ENCODE measurements around the gene LARP1. TPM values are rescaled to one million over a fixed set of nuclear protein-coding genes. Genes with fewer than 3 reads are reported as not detected.
"Not testable (repeated sequence)": the region's sequence is repeated elsewhere in the genome, so short reads cannot be mapped to it uniquely, and the experiment has no call there.

The LARP1 gene
- total and polyA plus RNA-seq, 4 donors = 26.0 to 74.1 (median 32.6) TPM

GRCh38 chr5:154819546-154819945, 64.4 kb downstream of the LARP1 start:
- Histone ChIP-seq H3K27ac (ENCODE audit: low read depth in 1 of 2, low read length in 2 of 2) (no peak overlapping the region), H3K9me3 (ENCODE audit: control insufficient read depth in 4 of 4, low read length in 3 of 4) (no peaks in the 10 kb centered on the region), H3K4me1 (ENCODE audit: control insufficient read depth in 4 of 4, insufficient read depth in 4 of 4, low read length in 3 of 4) (peaks cover 5 to 22% (median 17%) of the 10 kb centered on the region in 4 donors), H3K27me3 (ENCODE audit: control insufficient read depth in 4 of 4, insufficient read depth in 4 of 4, low read length in 3 of 4) (no peaks in the 10 kb centered on the region), H3K4me3 (ENCODE audit: low read depth in 1 of 3, low read length in 3 of 3) (no peak overlapping the region), H3K9ac (ENCODE audit: low read depth in 1 of 2, low read length in 2 of 2) (no peak overlapping the region), H3K36me3 (ENCODE audit: control insufficient read depth in 4 of 4, insufficient read depth in 3 of 4, low read depth in 1 of 4, low read length in 3 of 4) (peaks cover 0 to 55% (median 45%) of the 10 kb centered on the region in 4 donors)
- TF ChIP-seq MAX (IDR thresholded peaks at IDR 0.05) (no peak), RXRA (IDR thresholded peaks at IDR 0.05) (no peak), SP1 (IDR thresholded peaks at IDR 0.05) (no peak), EGR1 (IDR thresholded peaks at IDR 0.05; ENCODE audit: low read depth in 2 of 2) (no peak), TAF1 (conservative IDR thresholded peaks at IDR 0.05) (no peak), CTCF (IDR thresholded peaks at IDR 0.05; ENCODE audit: low read depth, low read length, missing input control) (no peak), FOXA1 (IDR thresholded peaks at IDR 0.05) (no peak), RAD21 (IDR thresholded peaks at IDR 0.05) (no peak), YY1 (IDR thresholded peaks at IDR 0.05) (no peak), REST (IDR thresholded peaks at IDR 0.05) (no peak), FOXA2 (IDR thresholded peaks at IDR 0.05) (no peak)
- WGBS = 81% methylated on average over 7 of the region's 7 CpGs
- DNase-seq (ENCODE audit: low spot score) = no peak

- TF ChIP-seq GABPA (IDR thresholded peaks at IDR 0.05 in 1 of 2, conservative IDR thresholded peaks at IDR 0.05 in 1 of 2) (no peak), MAX (IDR thresholded peaks at IDR 0.05) (no peak), TAF1 (conservative IDR thresholded peaks at IDR 0.05) (no peak), HNF4A (conservative IDR thresholded peaks at IDR 0.05) (no peak), CTCF (IDR thresholded peaks at IDR 0.05; ENCODE audit: low read depth, low read length, missing input control) (no peak), ATF3 (IDR thresholded peaks at IDR 0.05) (no peak), JUND (IDR thresholded peaks at IDR 0.05) (no peak)
- Histone ChIP-seq H3K9me3 (ENCODE audit: control insufficient read depth in 4 of 4, low read length in 3 of 4) (no peaks in the 10 kb centered on the region), H3K27ac (ENCODE audit: low read depth in 1 of 2, low read length in 2 of 2) (no peak overlapping the region), H3K4me1 (ENCODE audit: control insufficient read depth in 4 of 4, insufficient read depth in 4 of 4, low read length in 3 of 4) (peaks cover 5 to 18% (median 11%) of the 10 kb centered on the region in 4 donors), H3K4me3 (ENCODE audit: low read depth in 1 of 3, low read length in 3 of 3) (no peak overlapping the region), H3K9ac (ENCODE audit: low read depth in 1 of 2, low read length in 2 of 2) (no peak overlapping the region), H3K36me3 (ENCODE audit: control insufficient read depth in 4 of 4, insufficient read depth in 3 of 4, low read depth in 1 of 4, low read length in 3 of 4) (peaks cover 0 to 50% (median 39%) of the 10 kb centered on the region in 4 donors), H3K27me3 (ENCODE audit: control insufficient read depth in 4 of 4, insufficient read depth in 4 of 4, low read length in 3 of 4) (no peaks in the 10 kb centered on the region)
- DNase-seq (ENCODE audit: low spot score) = no peak
- WGBS = 96% methylated on average over 5 of the region's 5 CpGs
Measured at GRCh38 chr5:154820383-154820782, 65.2 kb downstream of the LARP1 start.

GRCh38 chr5:154822896-154823295, 67.7 kb downstream of the LARP1 start:
- not testable (repeated sequence) for H3K9ac ChIP-seq (ENCODE audit: low read depth in 1 of 2, low read length in 2 of 2); H3K4me3 ChIP-seq (ENCODE audit: low read depth in 1 of 3, low read length in 3 of 3); H3K27ac ChIP-seq (ENCODE audit: low read depth in 1 of 2, low read length in 2 of 2); DNase-seq (ENCODE audit: low spot score); H3K27me3 ChIP-seq (ENCODE audit: control insufficient read depth in 4 of 4, insufficient read depth in 4 of 4, low read length in 3 of 4); H3K9me3 ChIP-seq (ENCODE audit: control insufficient read depth in 4 of 4, low read length in 3 of 4); H3K4me1 ChIP-seq (ENCODE audit: control insufficient read depth in 4 of 4, insufficient read depth in 4 of 4, low read length in 3 of 4)
- peaks cover 0 to 49% (median 36%) of the 10 kb centered on the region in 4 donors for H3K36me3 ChIP-seq (ENCODE audit: control insufficient read depth in 4 of 4, insufficient read depth in 3 of 4, low read depth in 1 of 4, low read length in 3 of 4)
- 93% methylated on average over 5 of the region's 5 CpGs for WGBS

All from liver (tissue), 9 donors.